SU-DHL-6 (cell line): ENCODE measurements around the gene ATF6.

ENCODE experiments used
- EZH2phosphoT487 ChIP-seq: fragments of 200-600 bp; sonication (generic), shearing (Covaris generic); conservative IDR thresholded peaks from 2 replicates; pipeline ENCODE4 v1.6.1; 2018; ENCODE audit warnings: mild to moderate bottlenecking, antibody characterized with exemption, low read length, moderate library complexity, mixed read lengths
- TF ChIP-seq, protein P1 (sequence below): fragments of 200-600 bp; sonication (generic); IDR thresholded peaks from one replicate; pipeline ENCODE4 v1.5.1; 2017; ENCODE audit warnings: antibody characterized with exemption, mild to moderate bottlenecking, low read length, moderate library complexity; ENCODE audit not compliant: insufficient read depth, poor library complexity, severe bottlenecking

DNA sequence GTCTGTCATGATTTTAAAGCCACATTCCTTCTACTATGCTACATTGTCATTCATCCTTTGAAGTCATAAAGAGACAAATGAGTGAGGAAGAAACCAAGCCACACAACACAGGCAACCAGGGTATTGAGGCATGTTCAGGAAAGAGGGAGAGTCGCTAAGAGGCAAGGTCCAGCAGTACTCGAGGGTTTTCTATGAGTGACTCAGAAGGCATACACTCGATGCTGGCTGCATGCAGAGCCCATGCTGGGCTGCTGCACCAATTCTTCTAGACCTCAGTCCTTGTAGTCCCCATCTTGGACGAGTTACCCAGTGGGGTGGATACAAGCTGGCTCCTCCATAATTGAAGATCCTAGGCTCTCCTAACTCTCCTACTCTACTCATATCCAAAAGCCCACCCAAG is 199.9 kb downstream of the ATF6 start:
- TF ChIP-seq, protein P1, sequence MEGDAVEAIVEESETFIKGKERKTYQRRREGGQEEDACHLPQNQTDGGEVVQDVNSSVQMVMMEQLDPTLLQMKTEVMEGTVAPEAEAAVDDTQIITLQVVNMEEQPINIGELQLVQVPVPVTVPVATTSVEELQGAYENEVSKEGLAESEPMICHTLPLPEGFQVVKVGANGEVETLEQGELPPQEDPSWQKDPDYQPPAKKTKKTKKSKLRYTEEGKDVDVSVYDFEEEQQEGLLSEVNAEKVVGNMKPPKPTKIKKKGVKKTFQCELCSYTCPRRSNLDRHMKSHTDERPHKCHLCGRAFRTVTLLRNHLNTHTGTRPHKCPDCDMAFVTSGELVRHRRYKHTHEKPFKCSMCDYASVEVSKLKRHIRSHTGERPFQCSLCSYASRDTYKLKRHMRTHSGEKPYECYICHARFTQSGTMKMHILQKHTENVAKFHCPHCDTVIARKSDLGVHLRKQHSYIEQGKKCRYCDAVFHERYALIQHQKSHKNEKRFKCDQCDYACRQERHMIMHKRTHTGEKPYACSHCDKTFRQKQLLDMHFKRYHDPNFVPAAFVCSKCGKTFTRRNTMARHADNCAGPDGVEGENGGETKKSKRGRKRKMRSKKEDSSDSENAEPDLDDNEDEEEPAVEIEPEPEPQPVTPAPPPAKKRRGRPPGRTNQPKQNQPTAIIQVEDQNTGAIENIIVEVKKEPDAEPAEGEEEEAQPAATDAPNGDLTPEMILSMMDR, result no peak
- no peak for TF ChIP-seq EZH2phosphoT487
